Measurements from ENCODE around the gene SLC27A1.
"Not testable (repeated sequence)": the region's sequence is repeated elsewhere in the genome, so short reads cannot be mapped to it uniquely, and the experiment has no call there.

The SLC27A1 gene

DNA sequence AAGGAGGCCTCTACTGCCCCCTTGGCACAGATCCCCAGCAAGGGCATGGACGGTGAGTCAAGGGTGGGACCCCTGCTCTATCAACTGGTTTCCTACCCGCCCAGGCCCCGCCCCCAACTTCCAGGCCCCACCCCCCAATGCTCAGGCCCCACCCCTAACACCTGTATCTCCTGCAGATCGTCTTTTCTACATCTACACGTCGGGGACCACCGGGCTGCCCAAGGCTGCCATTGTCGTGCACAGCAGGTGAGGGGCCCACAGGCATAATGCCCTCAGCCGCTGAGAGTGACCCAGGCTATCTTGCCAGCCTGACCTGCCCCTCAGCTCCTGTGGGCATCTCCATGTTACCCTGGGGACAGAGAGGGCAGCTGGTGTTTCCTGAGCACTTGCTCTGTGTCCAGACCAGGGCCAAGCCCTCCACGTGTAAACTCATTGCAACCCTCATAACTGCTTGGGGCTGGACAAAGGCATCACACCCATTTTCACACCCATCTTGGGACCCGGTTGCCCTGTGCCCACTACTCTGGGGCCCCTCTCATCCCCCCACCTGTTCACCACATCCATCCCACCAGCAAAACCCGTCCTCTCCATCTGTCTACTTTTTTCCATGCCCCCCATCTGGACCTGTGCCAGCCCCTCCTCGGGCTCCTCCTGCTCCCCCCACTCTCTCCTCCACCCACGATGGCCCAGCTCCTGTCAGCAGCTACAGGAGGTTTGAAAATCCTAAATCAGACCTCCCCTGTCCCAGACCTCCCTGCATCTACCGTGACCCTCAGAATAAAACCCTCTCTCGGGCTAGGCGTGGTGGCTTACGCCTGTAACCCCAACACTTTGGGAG, 17.2 kb downstream of the SLC27A1 start:
- DNase-seq, result no peak

- DNase-seq, result no peak
These were observed 18.5 kb downstream of the SLC27A1 start for GRCh38 chr19:17488593-17489391.

DNA sequence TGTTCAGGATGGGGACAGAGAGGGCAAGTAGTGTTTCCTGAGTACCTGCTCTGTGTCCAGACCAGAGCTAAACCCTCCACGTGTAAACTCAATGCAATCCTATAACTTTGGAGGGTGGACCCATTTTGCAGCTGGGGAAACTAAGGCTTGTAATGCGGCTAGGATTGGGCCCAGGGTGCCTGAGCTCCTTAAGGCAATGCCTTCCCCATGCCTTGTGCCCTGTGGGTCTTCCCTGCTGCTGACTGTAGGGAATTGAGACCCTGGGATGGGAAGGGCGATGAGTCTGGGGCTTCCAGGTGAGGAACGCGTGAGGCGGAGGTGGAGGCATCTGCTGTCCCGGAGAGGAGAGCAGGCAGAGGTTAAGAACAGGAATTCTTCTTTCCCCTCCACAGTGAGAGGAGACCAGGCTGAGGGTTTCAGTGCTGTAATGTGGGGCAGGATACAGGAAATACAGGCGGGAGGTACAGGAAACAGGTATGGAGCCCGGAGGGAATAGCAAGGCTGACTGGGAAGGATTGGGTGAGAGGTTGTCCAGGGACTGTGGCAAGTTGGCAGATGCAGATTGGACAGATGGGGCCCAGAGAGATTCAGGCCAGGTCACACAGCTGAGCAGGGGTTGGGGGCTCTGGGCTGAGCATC, 19.2 kb downstream of the SLC27A1 start:
- no peak for DNase-seq

GRCh38 chr19:17490411-17490810, 20.1 kb downstream of the SLC27A1 start:
- DNase-seq, result no peak

- no peak for DNase-seq
These were observed 21.0 kb downstream of the SLC27A1 start for GRCh38 chr19:17491287-17491686.

DNA sequence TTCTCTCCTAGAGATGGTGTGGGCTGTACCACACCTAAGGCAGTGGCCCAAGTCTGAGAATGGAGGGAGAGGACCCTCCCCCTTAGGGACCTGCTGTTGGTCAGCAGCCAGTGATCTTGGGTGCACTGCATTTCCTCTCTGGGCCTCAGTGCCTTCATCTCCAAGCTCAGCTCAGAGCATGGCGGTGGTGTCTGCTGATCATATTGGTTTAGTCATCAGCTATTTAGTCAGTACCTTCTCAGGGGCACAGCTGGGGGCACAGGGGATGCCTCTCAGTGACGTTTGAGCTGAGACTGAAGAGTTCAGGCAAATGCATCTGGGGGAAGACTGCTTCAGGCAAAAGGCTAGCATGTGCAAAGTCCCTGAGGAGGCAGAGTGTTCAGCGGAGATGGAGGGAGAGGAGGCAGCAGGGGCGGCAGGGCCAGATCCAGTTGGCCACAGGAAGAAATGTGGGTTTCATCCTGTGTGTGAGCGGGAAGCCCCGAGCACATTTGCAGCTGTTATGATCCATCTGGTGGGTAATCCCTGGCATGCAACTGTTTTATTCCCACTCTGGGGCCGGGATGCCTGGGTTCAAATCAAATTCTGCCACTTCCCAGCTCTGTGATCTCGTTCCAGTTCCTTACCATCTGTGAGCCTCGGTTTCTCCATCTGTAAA, 25.4 kb downstream of the SLC27A1 start:
- no peak for DNase-seq

- DNase-seq, result peak; percentile 61
These were observed 26.1 kb downstream of the SLC27A1 start for GRCh38 chr19:17496337-17496997.

DNA sequence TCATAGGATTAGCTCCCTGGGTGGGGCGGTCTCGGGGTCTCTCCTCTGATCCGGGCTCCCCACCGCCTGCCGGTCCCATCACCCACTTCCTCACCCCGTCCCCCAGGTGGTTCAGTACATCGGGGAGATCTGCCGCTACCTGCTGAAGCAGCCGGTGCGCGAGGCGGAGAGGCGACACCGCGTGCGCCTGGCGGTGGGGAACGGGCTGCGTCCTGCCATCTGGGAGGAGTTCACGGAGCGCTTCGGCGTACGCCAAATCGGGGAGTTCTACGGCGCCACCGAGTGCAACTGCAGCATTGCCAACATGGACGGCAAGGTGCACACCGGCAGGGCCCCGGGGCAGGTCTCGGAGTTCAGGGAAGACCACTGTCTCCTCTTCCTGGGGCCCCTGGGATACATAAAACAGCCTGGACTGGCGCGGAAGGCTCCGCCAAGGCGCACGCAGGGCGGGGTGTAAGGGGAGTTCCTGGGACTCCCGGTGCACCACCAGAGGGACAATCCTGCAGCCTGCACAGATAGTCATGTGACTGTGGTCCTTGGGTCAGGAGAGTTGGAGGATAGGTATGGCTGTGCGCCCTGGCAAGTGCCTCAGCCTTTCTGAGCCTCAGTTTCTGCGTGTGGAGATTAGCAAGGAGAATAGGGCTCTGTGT, 26.9 kb downstream of the SLC27A1 start:
- no peak for DNase-seq

- DNase-seq, result not testable (repeated sequence)
These were observed 28.7 kb downstream of the SLC27A1 start for GRCh38 chr19:17499025-17499424.

GRCh38 chr19:17499648-17500446, 29.5 kb downstream of the SLC27A1 start:
- peak; percentile 23 for DNase-seq

DNA sequence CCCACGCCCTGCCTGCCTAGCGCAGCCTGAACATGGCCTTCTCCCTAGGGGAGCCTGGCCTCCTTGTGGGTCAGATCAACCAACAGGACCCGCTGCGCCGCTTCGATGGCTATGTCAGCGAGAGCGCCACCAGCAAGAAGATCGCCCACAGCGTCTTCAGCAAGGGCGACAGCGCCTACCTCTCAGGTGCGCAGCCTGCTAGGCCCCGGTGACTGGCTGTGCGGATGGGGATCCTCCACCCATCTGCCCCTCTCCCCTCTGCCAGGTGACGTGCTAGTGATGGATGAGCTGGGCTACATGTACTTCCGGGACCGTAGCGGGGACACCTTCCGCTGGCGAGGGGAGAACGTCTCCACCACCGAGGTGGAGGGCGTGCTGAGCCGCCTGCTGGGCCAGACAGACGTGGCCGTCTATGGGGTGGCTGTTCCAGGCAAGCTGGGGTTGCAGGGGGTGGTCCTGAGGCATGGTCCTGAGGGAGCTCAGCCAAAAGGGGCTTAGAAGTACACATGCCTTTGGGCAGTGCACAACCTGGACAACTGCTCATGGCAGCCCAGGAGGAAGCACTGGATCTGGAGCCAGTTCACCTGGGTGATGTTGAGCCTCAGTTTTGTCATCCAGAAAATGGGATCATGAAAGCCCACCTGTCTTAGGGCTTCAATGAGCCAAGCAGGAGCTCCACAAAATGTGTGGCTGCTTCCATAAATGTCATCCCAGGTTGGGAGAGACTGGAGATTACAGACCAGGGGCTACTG, 30.3 kb downstream of the SLC27A1 start:
- no peak for DNase-seq

GRCh38 chr19:17503240-17503639, 32.9 kb downstream of the SLC27A1 start:
- no peak for DNase-seq

- DNase-seq, result no peak
These were observed 33.7 kb downstream of the SLC27A1 start for GRCh38 chr19:17504030-17504429.

- no peak for DNase-seq
These were observed 34.1 kb downstream of the SLC27A1 start for GRCh38 chr19:17504456-17504855.

DNA sequence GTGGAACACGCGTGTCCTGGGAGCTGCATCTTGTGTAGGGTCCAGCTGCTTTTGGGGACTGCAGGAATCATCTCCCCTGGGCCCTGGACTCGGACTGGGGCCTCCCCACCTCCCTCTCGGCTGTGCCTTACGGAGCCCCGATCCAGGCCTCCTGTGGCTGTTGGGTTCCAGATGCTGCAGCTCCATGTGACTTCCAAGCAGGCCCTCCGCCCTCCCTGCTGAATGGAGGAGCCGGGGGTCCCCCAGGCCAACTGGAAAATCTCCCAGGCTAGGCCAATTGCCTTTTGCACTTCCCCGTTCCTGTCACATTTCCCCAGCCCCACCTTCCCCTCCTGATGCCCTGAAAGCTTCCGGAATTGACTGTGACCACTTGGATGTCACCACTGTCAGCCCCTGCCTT, 34.9 kb downstream of the SLC27A1 start:
- no peak for DNase-seq

GRCh38 chr19:17506745-17507144, 36.4 kb downstream of the SLC27A1 start:
- DNase-seq, result no peak

- not testable (repeated sequence) for DNase-seq
These were observed 38.2 kb downstream of the SLC27A1 start for GRCh38 chr19:17508558-17508933.

DNA sequence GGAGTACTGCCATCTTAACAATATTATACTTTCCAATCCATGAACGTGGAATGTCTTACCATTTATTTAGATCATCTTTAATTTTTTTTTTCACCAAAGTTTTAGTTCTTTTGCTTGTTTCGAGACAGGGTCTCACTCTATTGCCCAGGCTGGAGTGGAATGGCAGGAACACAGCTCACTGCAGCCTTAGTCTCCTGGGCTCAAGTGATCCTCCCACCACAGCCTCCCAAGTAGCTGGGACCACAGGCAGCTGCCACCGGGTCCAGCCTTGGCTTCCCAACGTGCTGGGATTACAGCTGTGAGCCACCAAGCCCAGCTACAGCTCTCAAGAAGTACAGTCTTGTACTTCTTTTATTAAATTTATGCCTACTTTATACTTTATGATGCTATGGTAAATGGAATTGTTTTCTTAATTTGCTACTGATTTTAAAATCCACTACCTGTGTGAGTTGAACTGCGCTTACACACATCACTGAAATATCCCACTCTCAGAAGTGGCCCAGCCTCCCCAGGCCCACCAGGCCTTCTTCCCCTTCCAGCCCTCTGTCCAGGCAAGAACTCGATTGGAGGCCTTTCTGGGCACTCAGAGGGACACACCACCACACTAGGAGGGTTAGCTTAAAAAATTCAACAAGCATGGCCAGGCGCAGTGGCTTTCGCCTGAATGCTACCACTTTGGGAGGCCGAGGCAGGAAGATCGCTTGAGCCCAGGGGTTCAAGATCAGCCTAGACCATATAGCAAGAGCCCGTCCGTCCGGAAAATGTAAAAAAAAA, 40.1 kb downstream of the SLC27A1 start:
- DNase-seq, result no peak

Data from NCI-H1092 (cell line).